Subcutaneous adipose tissue (tissue), 4 donors: ENCODE results near the gene XRCC3. TPM values are rescaled to one million over a fixed set of nuclear protein-coding genes. Genes with fewer than 3 reads are reported as not detected.

Source experiments
- CTCF ChIP-seq: fragments of 450-650 bp; IDR thresholded peaks from one replicate; pipeline ENCODE4 v1.5.1; 2016; ENCODE audit warnings: low read depth, mild to moderate bottlenecking, control low read depth, antibody characterized with exemption, moderate library complexity
- total RNA-seq, 4 donors: library from RNA; depleted of rRNA; stranded (reverse); fragments of >200 nt; gene quantifications; one replicate each; pipeline ENCODE4 v1.1.0, GENCODE V29; 2016

Gene XRCC3
- total RNA-seq, 4 donors from 2014 or later = 2.4 to 6.0 (median 4.4) TPM

- no peak for TF ChIP-seq CTCF
These were observed 5.4 kb downstream of the XRCC3 start for GRCh38 chr14:103709814-103710213.

- no peak for TF ChIP-seq CTCF
These were observed 6.5 kb downstream of the XRCC3 start for GRCh38 chr14:103708750-103709187.

GRCh38 chr14:103707329-103708263 is 7.7 kb downstream of the XRCC3 start:
- TF ChIP-seq CTCF = no peak

GRCh38 chr14:103706551-103707328 is 8.5 kb downstream of the XRCC3 start:
- TF ChIP-seq CTCF = no peak

GRCh38 chr14:103705504-103706284 is 9.6 kb downstream of the XRCC3 start:
- no peak for TF ChIP-seq CTCF

- TF ChIP-seq CTCF = no peak
These were observed 10.1 kb downstream of the XRCC3 start for GRCh38 chr14:103705118-103705503.

GRCh38 chr14:103704708-103705107 is 10.5 kb downstream of the XRCC3 start:
- no peak for TF ChIP-seq CTCF
